ENCODE measurements around the gene HELZ2.
A peak's percentile ranks its signal among the peaks of the same experiment; 100 is the strongest.

The HELZ2 gene

GRCh38 chr20:63588641-63589041 is 14.6 kb upstream of the HELZ2 start:
- Histone ChIP-seq H3K27me3 (ENCODE audit: control insufficient read depth in 1 of 2, insufficient read depth in 2 of 2, low read length in 2 of 2) (no peaks in the 10 kb centered on the region), H3K4me3 (ENCODE audit: low read length in 2 of 2) (no peak overlapping the region), H3K4me1 (ENCODE audit: control insufficient read depth, insufficient read depth, low read length) (no peaks in the 10 kb centered on the region), H3K27ac (ENCODE audit: low read length) (no peak overlapping the region), H3K9ac (ENCODE audit: low read length in 2 of 2) (no peak overlapping the region), H3K36me3 (ENCODE audit: control insufficient read depth in 2 of 2, insufficient read depth in 2 of 2, low read length in 2 of 2) (peaks cover 22 to 31% of the 10 kb centered on the region in 2 donors), H3K9me3 (ENCODE audit: control insufficient read depth in 2 of 2, low read length in 2 of 2) (no peaks in the 10 kb centered on the region)

GRCh38 chr20:63587776-63588591 is 13.9 kb upstream of the HELZ2 start:
- H3K27me3 ChIP-seq (ENCODE audit: control insufficient read depth in 1 of 2, insufficient read depth in 2 of 2, low read length in 2 of 2) = no peaks in the 10 kb centered on the region
- peaks cover 18 to 28% of the 10 kb centered on the region in 2 donors for H3K36me3 ChIP-seq (ENCODE audit: control insufficient read depth in 2 of 2, insufficient read depth in 2 of 2, low read length in 2 of 2)
- no peak overlapping the region for H3K27ac ChIP-seq (ENCODE audit: low read length)

GRCh38 chr20:63587256-63587655 is 13.2 kb upstream of the HELZ2 start:
- Histone ChIP-seq H3K27ac (ENCODE audit: low read length) (no peak overlapping the region), H3K27me3 (ENCODE audit: control insufficient read depth in 1 of 2, insufficient read depth in 2 of 2, low read length in 2 of 2) (no peaks in the 10 kb centered on the region), H3K4me1 (ENCODE audit: control insufficient read depth, insufficient read depth, low read length) (peaks cover 7% of the 10 kb centered on the region), H3K9ac (ENCODE audit: low read length in 2 of 2) (no peak overlapping the region), H3K36me3 (ENCODE audit: control insufficient read depth in 2 of 2, insufficient read depth in 2 of 2, low read length in 2 of 2) (peaks cover 12 to 24% of the 10 kb centered on the region in 2 donors), H3K9me3 (ENCODE audit: control insufficient read depth in 2 of 2, low read length in 2 of 2) (no peaks in the 10 kb centered on the region), H3K4me3 (ENCODE audit: low read length in 2 of 2) (no peak overlapping the region)

More at GRCh38 chr20:63587776-63588591, 13.9 kb upstream of the HELZ2 start:
- H3K9me3 ChIP-seq (ENCODE audit: control insufficient read depth in 2 of 2, low read length in 2 of 2) = no peaks in the 10 kb centered on the region
- H3K4me3 ChIP-seq (ENCODE audit: low read length in 2 of 2) = no peak overlapping the region
- H3K4me1 ChIP-seq (ENCODE audit: control insufficient read depth, insufficient read depth, low read length) = peaks cover 3% of the 10 kb centered on the region
- H3K9ac ChIP-seq (ENCODE audit: low read length in 2 of 2) = no peak overlapping the region

GRCh38 chr20:63586797-63587196 is 12.8 kb upstream of the HELZ2 start:
- no peaks in the 10 kb centered on the region for H3K27me3 ChIP-seq (ENCODE audit: control insufficient read depth in 1 of 2, insufficient read depth in 2 of 2, low read length in 2 of 2)
- H3K27ac ChIP-seq (ENCODE audit: low read length) = no peak overlapping the region
- peaks cover 7% of the 10 kb centered on the region for H3K4me1 ChIP-seq (ENCODE audit: control insufficient read depth, insufficient read depth, low read length)
- no peaks in the 10 kb centered on the region for H3K9me3 ChIP-seq (ENCODE audit: control insufficient read depth in 2 of 2, low read length in 2 of 2)
- H3K36me3 ChIP-seq (ENCODE audit: control insufficient read depth in 2 of 2, insufficient read depth in 2 of 2, low read length in 2 of 2) = peaks cover 9 to 20% of the 10 kb centered on the region in 2 donors
- H3K4me3 ChIP-seq (ENCODE audit: low read length in 2 of 2) = no peak overlapping the region
- H3K9ac ChIP-seq (ENCODE audit: low read length in 2 of 2) = no peak overlapping the region

GRCh38 chr20:63585616-63586565 is 11.9 kb upstream of the HELZ2 start:
- Histone ChIP-seq H3K4me3 (ENCODE audit: low read length in 2 of 2) (no peak overlapping the region), H3K27ac (ENCODE audit: low read length) (no peak overlapping the region), H3K27me3 (ENCODE audit: control insufficient read depth in 1 of 2, insufficient read depth in 2 of 2, low read length in 2 of 2) (no peaks in the 10 kb centered on the region), H3K9me3 (ENCODE audit: control insufficient read depth in 2 of 2, low read length in 2 of 2) (no peaks in the 10 kb centered on the region), H3K36me3 (ENCODE audit: control insufficient read depth in 2 of 2, insufficient read depth in 2 of 2, low read length in 2 of 2) (peaks cover 0 to 13% of the 10 kb centered on the region in 2 donors), H3K9ac (ENCODE audit: low read length in 2 of 2) (no peak overlapping the region), H3K4me1 (ENCODE audit: control insufficient read depth, insufficient read depth, low read length) (peaks cover 7% of the 10 kb centered on the region)

GRCh38 chr20:63582382-63583063 is 8.5 kb upstream of the HELZ2 start:
- H3K27me3 ChIP-seq (ENCODE audit: control insufficient read depth in 1 of 2, insufficient read depth in 2 of 2, low read length in 2 of 2) = no peaks in the 10 kb centered on the region
- H3K27ac ChIP-seq (ENCODE audit: low read length) = peak overlapping the region; percentile 53
- H3K9ac ChIP-seq (ENCODE audit: low read length in 2 of 2) = no peak overlapping the region
- no peaks in the 10 kb centered on the region for H3K9me3 ChIP-seq (ENCODE audit: control insufficient read depth in 2 of 2, low read length in 2 of 2)
- H3K4me1 ChIP-seq (ENCODE audit: control insufficient read depth, insufficient read depth, low read length) = peaks cover 10% of the 10 kb centered on the region
- peaks cover 0 to 2% of the 10 kb centered on the region in 2 donors for H3K36me3 ChIP-seq (ENCODE audit: control insufficient read depth in 2 of 2, insufficient read depth in 2 of 2, low read length in 2 of 2)
- H3K4me3 ChIP-seq (ENCODE audit: low read length in 2 of 2) = peak overlapping the region in 1 of 2 donors; percentile 29

GRCh38 chr20:63580796-63581461 is 6.9 kb upstream of the HELZ2 start:
- Histone ChIP-seq H3K4me3 (ENCODE audit: low read length in 2 of 2) (no peak overlapping the region), H3K27me3 (ENCODE audit: control insufficient read depth in 1 of 2, insufficient read depth in 2 of 2, low read length in 2 of 2) (no peaks in the 10 kb centered on the region), H3K9ac (ENCODE audit: low read length in 2 of 2) (no peak overlapping the region), H3K36me3 (ENCODE audit: control insufficient read depth in 2 of 2, insufficient read depth in 2 of 2, low read length in 2 of 2) (no peaks in the 10 kb centered on the region), H3K27ac (ENCODE audit: low read length) (no peak overlapping the region), H3K9me3 (ENCODE audit: control insufficient read depth in 2 of 2, low read length in 2 of 2) (no peaks in the 10 kb centered on the region), H3K4me1 (ENCODE audit: control insufficient read depth, insufficient read depth, low read length) (peaks cover 14% of the 10 kb centered on the region)

- H3K36me3 ChIP-seq (ENCODE audit: control insufficient read depth in 2 of 2, insufficient read depth in 2 of 2, low read length in 2 of 2) = no peaks in the 10 kb centered on the region
Measured at GRCh38 chr20:63579017-63579694, 5.1 kb upstream of the HELZ2 start.

GRCh38 chr20:63578224-63579016 is 4.4 kb upstream of the HELZ2 start:
- Histone ChIP-seq H3K27ac (ENCODE audit: low read length) (no peak overlapping the region), H3K9ac (ENCODE audit: low read length in 2 of 2) (no peak overlapping the region), H3K9me3 (ENCODE audit: control insufficient read depth in 2 of 2, low read length in 2 of 2) (no peaks in the 10 kb centered on the region), H3K27me3 (ENCODE audit: control insufficient read depth in 1 of 2, insufficient read depth in 2 of 2, low read length in 2 of 2) (no peaks in the 10 kb centered on the region), H3K4me1 (ENCODE audit: control insufficient read depth, insufficient read depth, low read length) (peaks cover 24% of the 10 kb centered on the region), H3K36me3 (ENCODE audit: control insufficient read depth in 2 of 2, insufficient read depth in 2 of 2, low read length in 2 of 2) (no peaks in the 10 kb centered on the region), H3K4me3 (ENCODE audit: low read length in 2 of 2) (no peak overlapping the region)

More at GRCh38 chr20:63579017-63579694, 5.1 kb upstream of the HELZ2 start:
- H3K9ac ChIP-seq (ENCODE audit: low read length in 2 of 2) = no peak overlapping the region
- no peak overlapping the region for H3K4me3 ChIP-seq (ENCODE audit: low read length in 2 of 2)
- H3K9me3 ChIP-seq (ENCODE audit: control insufficient read depth in 2 of 2, low read length in 2 of 2) = no peaks in the 10 kb centered on the region
- H3K27ac ChIP-seq (ENCODE audit: low read length) = no peak overlapping the region
- H3K27me3 ChIP-seq (ENCODE audit: control insufficient read depth in 1 of 2, insufficient read depth in 2 of 2, low read length in 2 of 2) = no peaks in the 10 kb centered on the region
- H3K4me1 ChIP-seq (ENCODE audit: control insufficient read depth, insufficient read depth, low read length) = peaks cover 20% of the 10 kb centered on the region
